HG03378 (cell line): ENCODE measurements around the gene KLHL42.
"Not testable (repeated sequence)": the region's sequence is repeated elsewhere in the genome, so short reads cannot be mapped to it uniquely, and the experiment has no call there.

Source experiments
- ATAC-seq: cut with Tn5 transposase; IDR thresholded peaks from one replicate; pipeline ENCODE4 v1.9.1; 2021; ENCODE audit warnings: mild to moderate bottlenecking, moderate library complexity; ENCODE audit not compliant: unreplicated experiment

Gene KLHL42

GRCh38 chr12:27814851-27815591 lies 35.0 kb downstream of the KLHL42 start:
- ATAC-seq: no peak

GRCh38 chr12:27817766-27818165 lies 37.7 kb downstream of the KLHL42 start:
- ATAC-seq: no peak

GRCh38 chr12:27818401-27818918 lies 38.4 kb downstream of the KLHL42 start:
- no peak for ATAC-seq

- ATAC-seq: no peak
Observed at GRCh38 chr12:27820564-27820963, 40.5 kb downstream of the KLHL42 start.

GRCh38 chr12:27821259-27821973 lies 41.4 kb downstream of the KLHL42 start:
- peak; percentile 25 for ATAC-seq

GRCh38 chr12:27822076-27822712 lies 42.2 kb downstream of the KLHL42 start:
- peak; percentile 85 for ATAC-seq

- no peak for ATAC-seq
Observed at GRCh38 chr12:27823038-27823437, 43.0 kb downstream of the KLHL42 start.

GRCh38 chr12:27824126-27824842 lies 44.3 kb downstream of the KLHL42 start:
- ATAC-seq: peak; percentile 50

- no peak for ATAC-seq
Observed at GRCh38 chr12:27826076-27826475, 46.0 kb downstream of the KLHL42 start.

- no peak for ATAC-seq
Observed at GRCh38 chr12:27828196-27828595, 48.2 kb downstream of the KLHL42 start.

GRCh38 chr12:27838543-27839185 lies 58.6 kb downstream of the KLHL42 start:
- ATAC-seq: no peak

- no peak for ATAC-seq
Observed at GRCh38 chr12:27840229-27840999, 60.4 kb downstream of the KLHL42 start.

GRCh38 chr12:27841392-27841882 lies 61.4 kb downstream of the KLHL42 start:
- no peak for ATAC-seq

GRCh38 chr12:27843714-27844245 lies 63.7 kb downstream of the KLHL42 start:
- no peak for ATAC-seq

GRCh38 chr12:27844366-27845090 lies 64.5 kb downstream of the KLHL42 start:
- no peak for ATAC-seq

- ATAC-seq: no peak
Observed at GRCh38 chr12:27845187-27845586, 65.2 kb downstream of the KLHL42 start.

GRCh38 chr12:27845706-27846105 lies 65.7 kb downstream of the KLHL42 start:
- ATAC-seq: not testable (repeated sequence)

GRCh38 chr12:27847293-27847692 lies 67.3 kb downstream of the KLHL42 start:
- ATAC-seq: not testable (repeated sequence)

GRCh38 chr12:27851311-27851710 lies 71.3 kb downstream of the KLHL42 start:
- no peak for ATAC-seq
